ENCODE results near the gene KCNN2.

The KCNN2 gene

GRCh38 chr5:114473541-114473940, 111.7 kb downstream of the KCNN2 start:
- no peak overlapping the region for H3K4me3 ChIP-seq (ENCODE audit: low read length)
- no peaks in the 10 kb centered on the region for H3K36me3 ChIP-seq (ENCODE audit: control insufficient read depth, insufficient read depth, low read length)
- no peaks in the 10 kb centered on the region for H3K27me3 ChIP-seq (ENCODE audit: control insufficient read depth, insufficient read depth, low read length)
- no peak overlapping the region for H3K27ac ChIP-seq (ENCODE audit: low read depth, low read length)
- no peaks in the 10 kb centered on the region for H3K4me1 ChIP-seq (ENCODE audit: control insufficient read depth, insufficient read depth, low read length)
- H3K9ac ChIP-seq (ENCODE audit: low read length) = no peak overlapping the region

GRCh38 chr5:114477816-114478334, 116.0 kb downstream of the KCNN2 start:
- Histone ChIP-seq H3K36me3 (ENCODE audit: control insufficient read depth, insufficient read depth, low read length) (no peaks in the 10 kb centered on the region), H3K9ac (ENCODE audit: low read length) (no peak overlapping the region), H3K4me1 (ENCODE audit: control insufficient read depth, insufficient read depth, low read length) (no peaks in the 10 kb centered on the region), H3K4me3 (ENCODE audit: low read length) (no peak overlapping the region), H3K27ac (ENCODE audit: low read depth, low read length) (no peak overlapping the region), H3K27me3 (ENCODE audit: control insufficient read depth, insufficient read depth, low read length) (no peaks in the 10 kb centered on the region)

- Histone ChIP-seq H3K4me1 (ENCODE audit: control insufficient read depth, insufficient read depth, low read length) (no peaks in the 10 kb centered on the region), H3K36me3 (ENCODE audit: control insufficient read depth, insufficient read depth, low read length) (no peaks in the 10 kb centered on the region), H3K27me3 (ENCODE audit: control insufficient read depth, insufficient read depth, low read length) (no peaks in the 10 kb centered on the region), H3K27ac (ENCODE audit: low read depth, low read length) (no peak overlapping the region), H3K4me3 (ENCODE audit: low read length) (no peak overlapping the region), H3K9ac (ENCODE audit: low read length) (no peak overlapping the region)
Measured at GRCh38 chr5:114500756-114501155, 138.9 kb downstream of the KCNN2 start.

- Histone ChIP-seq H3K4me3 (ENCODE audit: low read length) (no peak overlapping the region), H3K27me3 (ENCODE audit: control insufficient read depth, insufficient read depth, low read length) (no peaks in the 10 kb centered on the region), H3K27ac (ENCODE audit: low read depth, low read length) (no peak overlapping the region), H3K9ac (ENCODE audit: low read length) (no peak overlapping the region), H3K36me3 (ENCODE audit: control insufficient read depth, insufficient read depth, low read length) (no peaks in the 10 kb centered on the region), H3K4me1 (ENCODE audit: control insufficient read depth, insufficient read depth, low read length) (no peaks in the 10 kb centered on the region)
Measured at GRCh38 chr5:114504560-114504959, 142.7 kb downstream of the KCNN2 start.

GRCh38 chr5:114524221-114524620, 162.4 kb downstream of the KCNN2 start:
- Histone ChIP-seq H3K9ac (ENCODE audit: low read length) (no peak overlapping the region), H3K27ac (ENCODE audit: low read depth, low read length) (no peak overlapping the region), H3K4me1 (ENCODE audit: control insufficient read depth, insufficient read depth, low read length) (no peaks in the 10 kb centered on the region), H3K27me3 (ENCODE audit: control insufficient read depth, insufficient read depth, low read length) (no peaks in the 10 kb centered on the region), H3K4me3 (ENCODE audit: low read length) (no peak overlapping the region), H3K36me3 (ENCODE audit: control insufficient read depth, insufficient read depth, low read length) (no peaks in the 10 kb centered on the region)

GRCh38 chr5:114544561-114544960, 182.7 kb downstream of the KCNN2 start:
- no peak overlapping the region for H3K9ac ChIP-seq (ENCODE audit: low read length)
- no peaks in the 10 kb centered on the region for H3K4me1 ChIP-seq (ENCODE audit: control insufficient read depth, insufficient read depth, low read length)
- H3K27me3 ChIP-seq (ENCODE audit: control insufficient read depth, insufficient read depth, low read length) = no peaks in the 10 kb centered on the region
- no peak overlapping the region for H3K4me3 ChIP-seq (ENCODE audit: low read length)
- no peaks in the 10 kb centered on the region for H3K36me3 ChIP-seq (ENCODE audit: control insufficient read depth, insufficient read depth, low read length)
- no peak overlapping the region for H3K27ac ChIP-seq (ENCODE audit: low read depth, low read length)
